GM12878 (cell line): ENCODE data around the gene HCFC1. TPM values are rescaled to one million over a fixed set of nuclear protein-coding genes. Genes with fewer than 3 reads are reported as not detected.

Experiments used
- E4F1 ChIP-seq: fragments of 450-650 bp; IDR thresholded peaks from 2 replicates; pipeline ENCODE4 v1.6.1; 2018; ENCODE audit warnings: borderline replicate concordance, mild to moderate bottlenecking; ENCODE audit not compliant: partially characterized antibody
- HCFC1 ChIP-seq: fragments of 150-350 bp; IDR thresholded peaks from 2 replicates; pipeline ENCODE4 v1.6.1; 2014; ENCODE audit warnings: low read length
- HDAC6 ChIP-seq: fragments of 200-600 bp; sonication (generic); IDR thresholded peaks from one replicate; pipeline ENCODE4 v1.8.0; 2017; ENCODE audit warnings: antibody characterized with exemption; ENCODE audit not compliant: unreplicated experiment
- IKZF1 ChIP-seq: fragments of 450-650 bp; conservative IDR thresholded peaks from 2 replicates; pipeline ENCODE4 v1.6.1; 2017; ENCODE audit warnings: antibody characterized with exemption, mild to moderate bottlenecking
- KLF5 ChIP-seq: fragments of 450-650 bp; IDR thresholded peaks from 2 replicates; pipeline ENCODE4 v1.6.1; 2014; ENCODE audit warnings: mild to moderate bottlenecking; ENCODE audit not compliant: partially characterized antibody
- TBL1XR1 ChIP-seq: IDR thresholded peaks from 2 replicates; pipeline ENCODE4 v1.6.1; 2012; ENCODE audit warnings: low read depth, low read length, improper control_type of control experiment
- polyA plus RNA-seq, 11 experiments: library from polyadenylated mRNA; depleted of rRNA in 4 of 11; unstranded in 6 of 11; stranded (reverse) in 5 of 11; fragments of >200 nt; fragmentation: Nextera tagmentation in 4 of 11; fragmentation: Illumina TruSeq in 1 of 11; extraction: Ambion mirVana in 4 of 11; extraction: Trizol in 1 of 11; gene quantifications; 1 replicate in 1 of 11; 2 replicates in 10 of 11; pipeline versions ENCODE4 v1.2.1 to v1.2.3, GENCODE V29; 2011 to 2016; ENCODE audit warnings: inconsistent platforms in 2 of 11, missing spikeins in 2 of 11, low read depth in 1 of 11
- total RNA-seq, 4 experiments: library from RNA; depleted of rRNA in 3 of 4; stranded (reverse); fragments of >200 nt in 3 of 4; fragmentation: Illumina TruSeq in 1 of 4; extraction: Trizol in 1 of 4; gene quantifications; 2 replicates each; pipeline versions ENCODE4 v1.2.1 to v1.2.3, GENCODE V29; 2013 to 2021
- TF ChIP-seq, protein P1 (sequence below): IDR thresholded peaks from 2 replicates; pipeline ENCODE4 v1.6.1; 2012; ENCODE audit warnings: low read depth, low read length, improper control_type of control experiment
- TF ChIP-seq, protein P2 (sequence below): fragments of 450-650 bp; IDR thresholded peaks from 2 replicates; pipeline ENCODE4 v1.6.1; 2017; ENCODE audit warnings: antibody characterized with exemption, mild to moderate bottlenecking, moderate library complexity

The HCFC1 gene
- total and polyA plus RNA-seq, 10 of the 15 experiments (the other 5 are each of a cell fraction or from before 2014, with no cell fraction given): 3.9 to 92.7 (median 23.5) TPM

DNA sequence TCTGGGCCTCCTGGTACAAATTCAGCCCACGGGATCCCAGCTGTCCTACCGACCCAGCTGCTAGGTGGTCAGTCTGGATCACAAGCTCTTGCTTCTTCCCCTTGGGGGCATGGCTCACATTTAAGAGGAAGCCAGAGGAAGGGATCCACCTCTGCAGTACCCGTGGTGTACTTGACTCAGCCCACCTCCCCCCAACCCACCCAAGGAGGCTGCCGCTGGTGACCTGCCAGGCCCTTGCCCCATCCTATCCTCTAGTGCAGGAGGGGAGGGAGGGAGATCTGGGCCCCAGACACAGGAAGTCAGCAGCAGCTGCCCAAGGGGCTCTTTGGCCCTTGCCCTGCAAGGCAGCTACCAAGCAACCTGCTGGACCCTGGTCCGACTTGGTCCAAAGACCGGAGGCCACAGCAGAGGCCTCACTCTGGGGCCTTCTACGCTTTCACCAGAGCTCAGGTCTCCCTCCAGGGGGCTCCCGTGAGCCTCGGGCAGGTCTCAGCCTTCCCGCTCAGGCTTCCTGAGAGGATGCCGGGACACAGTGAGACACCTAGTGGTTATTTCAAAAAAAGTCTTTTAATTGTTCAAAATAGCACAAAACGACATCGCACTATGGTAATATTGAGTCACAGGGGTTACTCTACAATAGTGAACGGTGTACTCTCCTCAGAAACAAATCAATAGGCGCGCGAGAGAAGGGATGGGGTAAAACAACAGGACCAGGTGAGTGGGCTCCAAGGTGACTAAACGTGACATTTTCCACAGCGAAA, 24.4 kb downstream of the HCFC1 start (continued):
- TF ChIP-seq, protein P1, sequence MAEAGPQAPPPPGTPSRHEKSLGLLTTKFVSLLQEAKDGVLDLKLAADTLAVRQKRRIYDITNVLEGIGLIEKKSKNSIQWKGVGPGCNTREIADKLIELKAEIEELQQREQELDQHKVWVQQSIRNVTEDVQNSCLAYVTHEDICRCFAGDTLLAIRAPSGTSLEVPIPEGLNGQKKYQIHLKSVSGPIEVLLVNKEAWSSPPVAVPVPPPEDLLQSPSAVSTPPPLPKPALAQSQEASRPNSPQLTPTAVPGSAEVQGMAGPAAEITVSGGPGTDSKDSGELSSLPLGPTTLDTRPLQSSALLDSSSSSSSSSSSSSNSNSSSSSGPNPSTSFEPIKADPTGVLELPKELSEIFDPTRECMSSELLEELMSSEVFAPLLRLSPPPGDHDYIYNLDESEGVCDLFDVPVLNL: 0 out of 2 replicates have a peak, but pooled peaks have one; percentile 42
- no peak for TF ChIP-seq HDAC6
- no peak for TF ChIP-seq E4F1
- TF ChIP-seq, protein P2, sequence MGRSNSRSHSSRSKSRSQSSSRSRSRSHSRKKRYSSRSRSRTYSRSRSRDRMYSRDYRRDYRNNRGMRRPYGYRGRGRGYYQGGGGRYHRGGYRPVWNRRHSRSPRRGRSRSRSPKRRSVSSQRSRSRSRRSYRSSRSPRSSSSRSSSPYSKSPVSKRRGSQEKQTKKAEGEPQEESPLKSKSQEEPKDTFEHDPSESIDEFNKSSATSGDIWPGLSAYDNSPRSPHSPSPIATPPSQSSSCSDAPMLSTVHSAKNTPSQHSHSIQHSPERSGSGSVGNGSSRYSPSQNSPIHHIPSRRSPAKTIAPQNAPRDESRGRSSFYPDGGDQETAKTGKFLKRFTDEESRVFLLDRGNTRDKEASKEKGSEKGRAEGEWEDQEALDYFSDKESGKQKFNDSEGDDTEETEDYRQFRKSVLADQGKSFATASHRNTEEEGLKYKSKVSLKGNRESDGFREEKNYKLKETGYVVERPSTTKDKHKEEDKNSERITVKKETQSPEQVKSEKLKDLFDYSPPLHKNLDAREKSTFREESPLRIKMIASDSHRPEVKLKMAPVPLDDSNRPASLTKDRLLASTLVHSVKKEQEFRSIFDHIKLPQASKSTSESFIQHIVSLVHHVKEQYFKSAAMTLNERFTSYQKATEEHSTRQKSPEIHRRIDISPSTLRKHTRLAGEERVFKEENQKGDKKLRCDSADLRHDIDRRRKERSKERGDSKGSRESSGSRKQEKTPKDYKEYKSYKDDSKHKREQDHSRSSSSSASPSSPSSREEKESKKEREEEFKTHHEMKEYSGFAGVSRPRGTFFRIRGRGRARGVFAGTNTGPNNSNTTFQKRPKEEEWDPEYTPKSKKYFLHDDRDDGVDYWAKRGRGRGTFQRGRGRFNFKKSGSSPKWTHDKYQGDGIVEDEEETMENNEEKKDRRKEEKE: no peak
- TF ChIP-seq KLF5: no peak
- no peak for TF ChIP-seq HCFC1
- no peak for TF ChIP-seq IKZF1
- no peak for TF ChIP-seq TBL1XR1
- TF ChIP-seq, all 136 proteins: peak for 12
